NCI-H146 treated with DMSO at 0.1 percent for 48 hours (cell line): ENCODE data around the gene IPO8.

Source experiments
- DNase-seq: peaks from one replicate; lab custom pipeline; 2025; ENCODE audit not compliant: unreplicated experiment; lab: John Stamatoyannopoulos, UW

IPO8 gene

DNA sequence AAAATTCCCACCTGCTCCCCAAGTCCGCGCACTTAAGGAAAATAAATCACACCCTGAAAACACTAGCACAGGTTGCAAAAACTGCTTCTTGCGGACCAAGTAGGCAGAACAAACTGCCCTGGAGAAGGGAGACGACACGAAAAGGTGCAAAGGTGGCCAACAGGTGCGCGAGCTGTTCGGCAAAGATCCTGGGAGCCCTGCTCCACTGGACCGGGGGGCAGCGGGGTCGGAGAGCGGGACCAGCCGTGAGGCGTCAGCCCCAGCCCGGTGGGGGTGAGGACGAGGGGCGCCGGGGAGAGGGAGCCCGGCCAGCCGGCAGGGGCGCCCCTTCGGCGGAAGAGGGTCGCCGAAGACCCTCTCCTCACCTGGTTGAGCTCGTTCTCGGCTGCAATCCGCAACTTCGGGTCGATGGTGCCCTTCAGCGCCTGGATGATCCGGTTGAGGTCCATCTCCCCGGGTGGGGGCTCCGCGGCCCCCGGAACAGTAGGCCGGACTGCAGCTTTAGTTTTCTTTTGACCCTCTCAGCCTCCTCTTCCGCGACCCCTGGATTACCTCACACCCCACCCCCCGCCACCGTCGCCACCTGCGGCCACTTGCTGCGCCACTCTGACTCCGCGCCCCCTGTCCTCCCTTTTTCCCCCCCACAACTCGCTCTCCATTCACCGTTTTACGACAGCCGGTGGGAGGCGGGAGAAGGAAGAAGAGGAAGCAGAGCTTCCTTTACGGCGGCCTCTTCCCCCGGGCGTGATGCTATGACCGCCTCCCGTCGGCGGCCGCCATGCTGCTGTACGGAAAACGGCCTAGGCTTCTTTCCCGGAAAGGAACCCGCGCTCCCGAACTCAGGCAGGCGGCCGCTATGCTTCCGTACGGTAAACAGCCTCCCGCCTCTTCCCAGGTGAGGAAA is at the start of gene IPO8:
TSS of gene IPO8 (minus strand) at position 671 of the 904 bp plus-strand sequence. CDS start at position 449, 222 bp downstream.
- peak; percentile 93 for DNase-seq

DNA sequence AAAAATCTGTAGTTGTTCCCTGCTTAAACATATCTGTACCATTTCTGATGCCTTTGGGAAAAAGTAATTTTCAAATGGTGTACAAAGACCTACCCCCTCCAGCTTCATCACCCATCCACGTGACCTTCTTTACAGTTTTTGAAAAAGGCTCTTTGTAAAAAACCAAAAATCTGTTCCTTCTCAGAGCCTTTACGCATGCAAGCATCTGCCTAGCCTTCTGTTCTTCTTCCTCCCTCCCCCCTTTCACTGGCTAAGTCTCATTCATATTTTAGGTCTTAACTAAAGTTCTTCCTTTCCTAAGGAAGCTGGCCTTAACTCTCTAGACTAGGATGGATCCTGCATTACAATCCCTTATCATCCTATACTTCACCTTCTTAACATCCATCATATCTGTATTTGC is 48.7 kb upstream of the IPO8 start:
- DNase-seq = no peak

DNA sequence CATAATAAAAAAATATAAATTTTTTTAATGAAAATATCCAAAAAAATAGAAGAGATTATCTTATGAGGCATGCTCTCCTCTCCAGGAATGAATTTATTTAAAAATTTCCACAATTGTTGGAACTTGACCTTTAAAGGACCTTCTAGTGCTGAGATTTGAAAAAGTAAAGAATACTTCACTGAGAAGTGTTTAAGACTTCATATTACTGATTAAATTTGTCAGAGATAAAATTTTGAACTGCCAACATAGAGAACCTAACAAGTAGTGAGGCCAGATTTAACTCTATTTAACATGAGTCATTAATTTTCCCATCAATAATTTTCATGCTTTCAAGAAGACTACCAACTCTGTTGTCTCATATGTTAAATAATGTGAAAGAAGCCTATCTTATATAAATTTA is 44.6 kb upstream of the IPO8 start:
- DNase-seq = no peak

DNA sequence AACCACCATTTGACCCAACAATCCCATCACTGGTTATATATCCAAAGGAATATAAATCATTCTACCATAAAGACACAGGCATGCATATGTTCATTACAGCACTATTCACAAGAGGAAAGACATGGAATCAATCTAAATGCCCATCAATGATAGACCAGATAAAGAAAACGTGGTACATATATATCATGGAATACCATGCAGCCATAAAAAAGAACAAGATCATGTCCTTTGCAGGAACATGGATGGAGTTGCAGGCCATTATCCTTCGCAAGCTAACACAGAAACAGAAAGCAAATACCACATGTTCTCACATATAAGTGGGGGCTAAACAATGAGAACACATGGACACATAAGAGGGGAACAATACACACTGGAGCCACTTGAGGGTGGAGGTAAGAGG is 43.4 kb upstream of the IPO8 start:
- no peak for DNase-seq

DNA sequence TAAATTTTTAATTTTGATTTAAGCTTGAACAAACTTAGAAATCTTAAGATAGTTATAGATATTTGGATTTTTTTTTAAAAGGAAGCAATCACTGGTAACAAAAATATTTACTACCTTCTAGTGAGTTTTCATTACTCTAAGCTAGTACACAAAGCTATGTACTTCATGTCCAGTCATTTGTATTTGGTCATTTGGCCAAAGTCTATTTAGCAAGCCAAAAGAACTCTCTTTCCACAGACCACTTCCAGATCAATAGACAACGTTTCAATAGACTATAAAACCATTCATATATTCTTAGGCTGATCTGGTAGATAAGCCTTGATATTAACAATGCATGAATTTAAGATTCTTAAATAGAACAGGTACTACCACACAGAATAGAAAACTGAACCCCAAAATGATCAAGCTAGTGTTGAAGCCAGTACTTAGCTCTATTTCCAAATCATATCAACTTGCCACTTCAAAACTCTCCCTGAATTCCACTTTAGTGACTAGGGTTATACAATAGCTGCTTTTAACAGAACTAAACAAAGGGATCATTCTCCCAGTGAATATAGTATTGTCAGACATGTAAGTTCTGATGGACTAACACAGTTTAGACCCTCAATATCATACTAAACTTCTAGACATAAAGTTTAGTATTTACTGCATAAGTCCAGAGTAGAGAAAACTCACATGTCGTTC is 37.4 kb upstream of the IPO8 start:
- DNase-seq = no peak

DNA sequence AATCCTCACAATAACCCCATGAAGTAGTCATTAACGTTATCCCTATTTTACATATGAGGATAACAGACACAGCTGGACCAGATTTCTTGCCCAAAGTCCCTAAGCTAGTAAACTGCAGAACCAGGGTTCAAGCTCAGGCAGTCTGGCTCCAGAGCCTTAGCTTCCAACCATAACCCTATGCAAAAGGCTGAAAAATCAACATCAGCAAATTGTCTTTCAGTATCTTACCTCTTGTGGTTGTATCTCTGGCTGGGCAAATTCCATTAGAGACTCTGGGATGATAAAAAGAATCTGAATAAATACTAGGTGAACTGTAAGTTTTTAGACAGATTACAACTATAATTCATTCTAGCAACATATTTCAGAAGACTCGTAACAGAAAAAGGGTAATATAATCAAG is 34.3 kb upstream of the IPO8 start:
- DNase-seq = no peak

DNA sequence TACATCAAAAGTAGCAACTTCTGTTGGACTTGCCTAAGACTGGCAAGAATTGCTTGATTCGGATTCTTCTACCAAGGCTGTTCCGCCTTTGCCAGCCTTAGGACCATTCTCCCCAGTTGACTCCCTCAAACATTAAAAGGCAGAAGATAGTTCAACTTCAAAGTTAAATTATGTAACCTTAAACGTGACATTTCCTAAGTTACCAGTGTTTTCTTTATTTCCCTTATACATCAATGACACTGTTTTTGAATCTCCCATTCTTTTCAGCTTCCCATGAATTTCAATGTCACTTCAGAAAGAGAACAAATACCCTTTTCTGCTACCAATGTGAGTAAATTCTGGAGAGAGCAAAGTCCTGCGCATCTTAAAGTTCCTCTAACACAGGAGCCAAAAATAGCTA is 33.9 kb upstream of the IPO8 start:
- DNase-seq = no peak

DNA sequence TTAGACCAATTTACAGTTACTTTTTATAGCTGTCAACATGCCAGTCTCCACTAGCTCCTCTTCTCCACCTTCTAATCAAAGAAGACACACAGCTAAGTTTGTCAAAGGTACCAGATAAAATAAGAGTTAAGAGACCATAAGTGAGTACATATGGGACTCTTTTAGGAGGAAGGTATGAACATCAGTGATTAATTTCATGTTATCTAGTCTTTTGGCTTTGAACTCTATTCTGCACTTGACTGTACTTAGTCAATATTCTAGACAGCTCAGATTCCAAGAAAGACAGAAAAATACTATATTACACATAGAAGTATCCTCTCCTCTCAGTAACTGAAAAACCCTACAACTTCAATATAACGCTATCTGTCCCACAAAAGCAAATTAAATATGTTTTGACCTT is 31.0 kb upstream of the IPO8 start:
- DNase-seq = no peak

DNA sequence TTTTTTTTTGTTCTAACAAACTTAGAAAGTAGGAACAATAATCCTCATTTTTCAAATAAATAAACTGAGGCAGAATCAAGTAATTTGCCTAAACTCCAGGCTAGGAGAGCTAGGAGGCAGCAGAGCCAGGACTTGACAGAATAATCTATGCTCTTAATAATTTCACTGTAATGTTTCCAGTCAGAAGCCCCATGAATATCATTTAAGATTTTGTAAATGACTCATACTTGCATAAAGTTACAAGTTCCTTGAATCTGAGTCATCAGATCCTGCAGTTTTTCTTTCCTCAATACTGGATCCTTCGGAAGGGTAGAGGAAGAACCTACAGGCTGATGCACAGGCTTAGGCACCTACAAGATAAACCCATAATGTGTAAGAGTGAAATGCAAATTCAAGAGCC is 30.1 kb upstream of the IPO8 start:
- DNase-seq = no peak

DNA sequence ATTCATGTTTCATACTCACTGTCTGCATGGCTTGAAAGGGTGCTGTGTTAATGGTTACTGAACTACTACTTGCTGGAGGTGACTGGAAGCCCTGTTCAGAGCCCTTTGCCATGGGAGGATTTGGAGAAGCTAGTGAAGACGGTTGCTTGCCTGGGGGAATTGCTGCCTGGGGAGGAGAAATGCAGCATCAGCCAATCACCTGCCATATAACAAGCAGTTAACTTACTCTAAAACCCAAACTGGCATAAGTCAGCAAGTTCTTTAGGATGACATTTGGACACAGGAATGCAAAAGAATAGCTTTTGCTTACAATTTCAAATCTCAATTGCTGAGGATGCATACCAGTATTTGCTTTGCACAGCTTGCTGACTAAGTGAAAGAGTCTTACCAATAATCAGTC is 23.4 kb upstream of the IPO8 start:
- DNase-seq = no peak

DNA sequence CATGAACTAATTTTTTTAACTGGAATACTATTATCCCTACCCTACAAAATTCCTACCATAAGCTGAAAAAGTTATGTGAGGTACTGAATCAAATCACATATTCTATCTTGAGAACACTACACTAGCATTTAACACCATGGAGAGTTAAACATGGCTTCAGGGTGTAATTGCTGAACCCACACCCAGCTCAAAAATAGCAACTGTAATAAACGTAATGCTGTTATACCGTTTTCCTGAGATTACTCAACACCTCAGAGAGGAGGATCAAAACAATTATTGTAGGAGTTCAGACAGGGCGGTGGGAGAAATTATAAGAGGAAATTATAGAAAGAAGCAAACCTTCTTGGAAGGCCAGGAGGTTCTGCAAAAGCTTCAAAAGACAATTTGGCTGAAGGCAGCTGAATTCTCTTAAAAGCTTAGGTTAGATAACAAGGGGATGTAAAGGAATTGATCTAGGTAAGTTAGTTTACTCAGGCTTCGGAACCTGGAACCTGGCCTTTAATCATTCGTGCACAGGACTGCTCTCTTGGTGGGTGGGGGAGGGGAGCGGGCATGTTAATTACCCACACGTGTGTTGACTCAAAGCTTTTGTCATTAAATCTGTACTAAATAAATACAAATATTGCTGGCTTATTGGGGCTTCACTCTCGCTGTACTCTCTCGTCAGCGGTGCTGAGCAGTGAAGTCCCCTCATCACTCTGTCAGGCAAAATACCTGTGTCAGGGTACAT is 12.1 kb upstream of the IPO8 start:
- no peak for DNase-seq

DNA sequence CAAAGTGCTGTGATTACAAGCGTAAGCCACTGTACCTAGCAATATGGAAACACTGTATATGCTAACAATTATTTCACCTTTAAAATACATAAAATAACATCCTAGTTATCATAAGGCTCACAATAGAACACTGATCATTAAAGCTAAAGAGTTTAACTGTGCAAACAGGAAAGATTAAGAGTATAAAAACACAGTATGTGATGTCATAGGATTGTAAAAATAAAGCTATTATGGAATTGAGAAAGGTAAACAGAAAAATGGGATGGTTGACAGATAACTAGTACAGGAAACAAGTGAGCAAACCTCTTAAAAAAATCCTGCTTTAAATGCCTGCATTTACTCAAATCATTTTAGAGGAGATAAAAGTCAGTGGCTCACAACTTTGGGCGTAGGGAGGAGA is 10.8 kb upstream of the IPO8 start:
- peak; percentile 85 for DNase-seq

DNA sequence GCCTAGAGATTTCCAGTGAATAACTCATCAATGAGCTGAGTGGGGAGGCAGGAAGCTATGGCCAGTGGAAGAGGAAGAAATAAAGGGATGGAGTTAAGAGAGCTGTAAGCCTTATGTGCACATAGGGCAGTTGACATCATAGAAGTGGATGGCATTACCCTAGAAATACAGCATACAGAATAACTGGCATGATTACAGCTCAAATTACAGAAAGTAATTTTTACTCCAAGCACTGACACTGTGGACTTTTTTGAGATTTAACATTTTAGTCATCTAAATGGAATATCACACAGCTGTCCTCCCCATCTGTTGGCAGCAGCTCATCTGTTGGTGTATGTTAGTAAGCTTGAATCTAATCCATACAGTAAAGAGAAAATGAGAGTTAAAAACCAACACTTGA is 5.4 kb upstream of the IPO8 start:
- no peak for DNase-seq

DNA sequence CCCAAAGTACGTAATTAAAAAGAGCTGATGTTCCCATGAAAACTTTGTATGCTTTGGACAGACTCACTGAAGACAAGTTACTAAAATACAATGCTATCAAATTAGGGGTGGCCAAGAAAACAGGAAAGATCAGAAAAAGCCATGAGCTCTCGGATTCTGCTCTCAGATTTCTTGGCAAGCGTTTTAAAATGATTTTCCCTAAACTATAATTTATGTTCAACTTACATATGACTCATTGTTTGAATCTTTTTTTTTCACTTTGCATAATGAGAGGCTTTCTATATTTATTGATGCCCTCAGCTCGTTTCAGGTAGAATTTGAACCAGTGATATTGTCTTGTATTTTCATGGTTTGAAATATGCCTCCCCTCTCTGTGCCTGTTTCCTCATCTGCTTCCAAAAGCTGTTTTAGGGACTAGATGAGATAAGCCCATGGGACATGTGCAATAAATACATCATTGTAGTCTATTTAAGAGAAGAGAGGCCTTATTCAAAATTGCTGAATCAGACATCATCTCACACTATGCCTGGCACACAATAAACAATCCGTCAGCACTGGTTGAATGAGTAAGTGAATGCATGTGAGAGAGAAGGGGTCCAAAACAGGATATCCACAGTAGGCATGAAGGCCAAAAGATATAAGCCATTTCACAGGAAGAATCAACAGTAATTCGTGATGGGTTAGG is 4.7 kb upstream of the IPO8 start:
- no peak for DNase-seq

DNA sequence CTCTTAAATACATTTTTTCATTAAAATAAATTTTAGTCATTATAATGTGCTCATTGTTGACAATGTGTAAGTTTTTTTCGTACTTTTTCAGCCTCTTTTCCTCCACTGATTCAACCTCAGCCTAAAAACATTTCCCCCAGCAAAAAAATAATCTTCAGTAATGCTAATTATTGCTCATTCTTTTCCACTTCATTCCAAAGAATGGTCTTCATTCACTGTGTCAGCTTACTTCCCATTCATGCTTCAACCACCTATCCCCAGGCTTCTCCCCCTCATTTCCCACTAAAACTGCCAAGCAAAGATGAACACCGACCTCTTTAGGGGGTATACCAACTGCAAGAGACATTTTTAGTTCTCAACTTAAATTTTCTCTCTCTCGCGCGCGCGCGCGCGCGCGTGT is 2.7 kb upstream of the IPO8 start:
- no peak for DNase-seq

DNA sequence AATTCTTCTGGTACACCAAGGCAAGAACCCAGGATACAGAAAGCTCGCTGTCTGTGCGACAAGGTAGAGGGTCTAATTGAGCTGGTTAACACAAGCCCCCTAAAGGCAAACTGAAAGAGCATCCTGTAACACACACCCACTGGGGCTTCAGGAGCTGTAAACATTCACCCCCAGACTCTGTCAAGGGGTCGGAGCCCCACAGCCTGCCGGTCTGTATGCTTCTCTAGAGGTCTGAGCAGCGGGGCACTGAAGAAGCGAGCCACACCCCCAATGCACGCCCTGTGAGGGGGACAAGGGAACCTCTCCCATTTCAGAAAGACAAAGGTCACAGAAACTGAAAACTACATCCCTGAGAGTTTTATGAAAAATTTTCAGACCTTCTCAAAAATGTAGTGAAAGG is 1.3 kb upstream of the IPO8 start:
- no peak for DNase-seq

DNA sequence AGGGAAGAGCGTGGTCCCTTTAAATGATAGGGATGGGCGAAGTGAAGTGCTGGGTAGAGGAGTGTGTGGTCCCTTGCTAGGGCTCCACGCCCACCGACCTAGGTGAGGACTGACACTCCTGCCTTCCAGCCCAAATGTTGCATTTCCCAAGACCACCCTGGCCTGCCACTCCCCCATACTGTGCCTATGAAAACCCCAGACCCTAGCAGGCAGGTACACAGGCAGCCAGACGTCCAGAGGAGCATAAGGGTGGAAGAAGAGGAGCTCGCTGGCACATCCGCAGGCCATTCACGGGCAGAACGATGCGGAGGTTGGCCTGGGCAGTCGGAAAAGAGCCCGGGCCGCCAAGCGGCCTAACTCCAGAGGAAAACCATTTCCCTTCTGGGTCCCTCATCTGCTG is 817 bp upstream of the IPO8 start:
- DNase-seq = no peak

DNA sequence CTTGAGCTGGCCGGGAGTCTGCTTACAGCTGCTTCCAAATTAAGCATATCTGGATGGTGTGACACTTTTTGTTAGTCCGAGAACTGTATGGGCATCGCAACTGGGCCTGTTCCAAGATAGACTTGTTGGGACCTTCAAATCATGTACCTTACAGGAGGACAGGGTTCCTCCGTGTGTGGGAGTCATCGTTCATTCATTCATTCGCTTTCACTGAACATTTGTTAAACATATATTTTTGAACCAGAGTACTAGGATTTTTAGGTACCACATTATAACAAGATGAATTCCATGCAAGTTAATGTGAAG is 387 bp upstream of the IPO8 start:
- DNase-seq = no peak

DNA sequence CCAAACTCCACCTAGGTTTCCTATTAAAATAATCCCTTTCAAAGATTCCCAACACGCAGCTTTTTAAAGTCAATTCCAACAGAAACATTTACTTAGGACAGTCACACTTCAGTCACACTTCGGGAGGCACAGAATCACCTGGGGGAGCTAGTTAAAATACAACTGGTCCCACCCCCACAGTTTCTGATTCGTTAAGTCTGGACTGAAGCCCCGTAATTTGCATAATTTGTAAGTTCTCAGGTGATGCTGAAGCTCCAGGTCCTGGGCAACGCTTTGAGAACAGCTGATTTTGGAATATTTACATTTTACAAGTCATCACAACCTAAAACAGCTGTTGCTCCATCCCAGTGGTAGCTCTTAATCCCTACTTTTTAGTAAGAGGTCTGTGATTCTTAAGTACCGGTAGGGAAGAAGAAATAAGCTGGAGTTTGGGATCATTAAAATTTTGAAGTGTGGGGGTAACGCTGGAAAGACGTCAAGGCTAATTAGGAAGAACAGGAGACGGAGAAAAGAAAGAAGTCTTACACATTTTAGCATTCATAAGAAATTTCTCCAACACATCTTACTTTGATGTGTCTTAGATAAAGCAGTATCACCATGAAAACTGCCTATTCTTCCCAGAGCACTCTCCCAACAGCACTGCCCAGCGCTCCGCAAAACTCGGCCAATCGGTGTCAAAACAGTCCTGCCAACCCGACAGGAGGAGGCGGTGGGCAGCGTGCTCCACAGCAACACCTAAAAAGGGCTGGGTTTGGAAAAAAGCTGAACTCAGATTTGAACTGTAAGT is 1.1 kb downstream of the IPO8 start:
- DNase-seq = peak; percentile 51

DNA sequence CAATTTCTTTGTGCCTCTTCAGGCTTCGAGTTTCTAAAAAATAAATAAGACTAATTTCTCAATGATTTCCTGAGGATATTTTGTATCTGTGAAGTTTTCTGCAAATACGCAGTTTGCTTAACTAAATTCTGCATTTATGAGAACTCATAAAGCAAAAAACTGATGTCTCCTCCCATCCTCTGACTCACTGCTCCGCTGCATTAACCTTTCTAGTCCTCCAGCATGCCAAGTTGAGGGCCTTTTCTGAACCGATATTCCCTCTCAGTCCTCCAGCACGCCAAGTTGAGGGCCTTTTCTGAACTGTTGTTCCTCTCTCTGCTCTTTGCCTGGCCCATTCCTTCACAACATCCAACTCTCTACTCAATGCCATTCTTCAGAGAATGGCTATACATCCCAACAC is 3.2 kb downstream of the IPO8 start:
- DNase-seq = no peak
